Renal pelvis (tissue), 3 donors: ENCODE measurements around the gene OR10J4. TPM values are rescaled to one million over a fixed set of nuclear protein-coding genes. Genes with fewer than 3 reads are reported as not detected.

Source experiments
- polyA plus RNA-seq, 3 donors: library from polyadenylated mRNA; unstranded; fragments of 120-200 nt; gene quantifications; one replicate each; pipeline ENCODE4 v1.2.1, GENCODE V29; 2013; ENCODE audit not compliant: insufficient read length in 3 of 3

OR10J4 gene
- polyA plus RNA-seq, 3 donors, result not detected

Other genes starting within 250 kb of the OR10J4 start
- gene ACKR1, start 227.3 kb upstream of the OR10J4 start, polyA plus RNA-seq, result under 1 TPM in 2 of 3 donors, not detected in 1; 0.23 to 1.00 TPM
- gene FCER1A, start 129.9 kb upstream of the OR10J4 start, polyA plus RNA-seq, result under 1 TPM; 0.47 to 0.83 (median 0.47) TPM
- gene OR10J1, start 7.5 kb downstream of the OR10J4 start, polyA plus RNA-seq, result under 1 TPM in 1 of 3 donors, not detected in 2; 0.05 TPM
- gene OR10J5, start 103.8 kb downstream of the OR10J4 start, polyA plus RNA-seq, result not detected
- not detected for gene APCS, start 155.6 kb downstream of the OR10J4 start, polyA plus RNA-seq